Measurements from ENCODE around the gene PMPCA.

- TF ChIP-seq CTCF (IDR thresholded peaks at IDR 0.05 in 4 of 5, conservative IDR thresholded peaks at IDR 0.05 in 1 of 5) (no peak), POLR2A (IDR thresholded peaks at IDR 0.05) (no peak)
These were observed 16.0 kb upstream of the PMPCA start for GRCh38 chr9:136394312-136395019.

Measured in gastrocnemius medialis (tissue), 4 donors.